Transverse colon (tissue), 4 donors: Measurements from ENCODE around the gene MAN2A1. TPM values are rescaled to one million over a fixed set of nuclear protein-coding genes. Genes with fewer than 3 reads are reported as not detected.

ENCODE experiments used
- DNase-seq: peaks from one replicate; pipeline ENCODE4 v3.0.0-alpha.2; 2019
- H3K27ac ChIP-seq, 4 donors: fragments of 200-600 bp; sonication (generic); 2 replicates each; pipeline ENCODE4 v1.5.1; 2016 to 2018; ENCODE audit warnings: inconsistent platforms in 4 of 4
- H3K27me3 ChIP-seq: fragments of 200-600 bp; sonication (generic); 2 replicates; pipeline ENCODE4 v1.5.1; 2017; ENCODE audit warnings: inconsistent platforms
- H3K36me3 ChIP-seq, 4 donors: fragments of 200-600 bp; sonication (generic); 2 replicates each; pipeline ENCODE4 v1.5.1; 2017 to 2019; ENCODE audit warnings: inconsistent platforms in 4 of 4
- H3K4me1 ChIP-seq, 4 donors: fragments of 200-600 bp; sonication (generic); 2 replicates each; pipeline ENCODE4 v1.5.1; 2017 to 2020; ENCODE audit warnings: inconsistent platforms in 4 of 4
- H3K4me3 ChIP-seq, 4 donors: fragments of 200-600 bp; sonication (generic); 1 replicate in 1 of 4; 2 replicates in 3 of 4; pipeline versions ENCODE4 v1.5.1 to v1.6.1; 2017 to 2019; ENCODE audit warnings: inconsistent platforms in 4 of 4
- H3K9me3 ChIP-seq, 2 donors: fragments of 200-600 bp; sonication (generic); 2 replicates each; pipeline ENCODE4 v1.5.1; 2017 to 2019; ENCODE audit warnings: inconsistent platforms in 2 of 2
- CTCF ChIP-seq, 5 experiments: fragments of 200-600 bp in 3 of 5; fragments of 450-650 bp in 2 of 5; sonication (generic) in 3 of 5; IDR thresholded peaks; 1 replicate in 2 of 5; 2 replicates in 3 of 5; pipeline ENCODE4 v1.5.1; 2016 to 2017; ENCODE audit warnings: antibody characterized with exemption in 5 of 5, inconsistent platforms in 3 of 5, mild to moderate bottlenecking in 2 of 5, moderate library complexity in 1 of 5
- EP300 ChIP-seq: sonication (generic); formaldehyde crosslinking; IDR thresholded peaks from one replicate; pipeline ENCODE4 v1.6.1; 2017; ENCODE audit warnings: antibody characterized with exemption, low read depth
- POLR2A ChIP-seq: fragments of 450-650 bp; IDR thresholded peaks from one replicate; pipeline ENCODE4 v1.6.1; 2016; ENCODE audit warnings: antibody characterized with exemption, mild to moderate bottlenecking, moderate library complexity
- POLR2AphosphoS5 ChIP-seq, 3 donors: sonication (generic); formaldehyde crosslinking; IDR thresholded peaks; one replicate each; pipeline ENCODE4 v1.6.1; 2016; ENCODE audit warnings: antibody characterized with exemption in 3 of 3
- WGBS, 2 donors: methylation state at CpG; one replicate each; pipeline ENCODE4 v1.1.5; 2018; ENCODE audit warnings: low coverage in 1 of 2; 5-methylcytosine and 5-hydroxymethylcytosine counted together
- in situ Hi-C, 4 donors: fragments of 200-750 bp; cut with MboI; loops; one replicate each; pipeline versions ENCODE4 v1.15.0 to v1.15.1; 2017; ENCODE audit warnings: low sequenced_read_pairs in 3 of 4, low pct_ligation_motif_present in 1 of 4, low pct_unique_long_range_greater_than_20kb in 1 of 4
- intact Hi-C: fragments of 100-400 bp; cut with DNase I; formaldehyde crosslinking; loops from one replicate; pipeline ENCODE4 v1.15.1; 2023; ENCODE audit warnings: low total_unique reads
- total RNA-seq, 4 donors: library from RNA; depleted of rRNA; stranded (reverse); fragments of >200 nt; gene quantifications; one replicate each; pipeline ENCODE4 v1.1.0, GENCODE V29; 2016

Gene MAN2A1
- total RNA-seq, 4 donors from 2014 or later = 39.2 to 95.3 (median 70.4) TPM

GRCh38 chr5:109844695-109845094 lies 155.0 kb downstream of the MAN2A1 start:
- in situ Hi-C loops = no loop called here
- no peak for DNase-seq
- intact Hi-C loops = no loop called here
- Histone ChIP-seq H3K27me3 (no peaks in the 10 kb centered on the region), H3K9me3 (no peaks in the 10 kb centered on the region), H3K36me3 (peaks cover 0 to 57% (median 16%) of the 10 kb centered on the region in 4 donors), H3K27ac (no peak overlapping the region), H3K4me3 (no peak overlapping the region), H3K4me1 (no peaks in the 10 kb centered on the region)
- no peak for TF ChIP-seq POLR2AphosphoS5 (IDR thresholded peaks at IDR 0.05)
- TF ChIP-seq CTCF (IDR thresholded peaks at IDR 0.05) = no peak
- TF ChIP-seq POLR2A = no peak
- no peak for TF ChIP-seq EP300
- 87 to 88% methylated on average over 4 of the region's 4 CpGs for WGBS, 2 donors

- intact Hi-C loops (no loop called here), in situ Hi-C loops (no loop called here)
- Histone ChIP-seq H3K27me3 (no peaks in the 10 kb centered on the region), H3K36me3 (peaks cover 0 to 39% (median 14%) of the 10 kb centered on the region in 4 donors), H3K27ac (no peak overlapping the region), H3K9me3 (no peaks in the 10 kb centered on the region), H3K4me1 (peaks cover 0 to 1% (median 0%) of the 10 kb centered on the region in 4 donors), H3K4me3 (no peak overlapping the region)
- 100% methylated on average over 3 of the region's 3 CpGs for WGBS, 2 donors
- no peak for DNase-seq
- TF ChIP-seq POLR2A = no peak
- no peak for TF ChIP-seq POLR2AphosphoS5 (IDR thresholded peaks at IDR 0.05)
- TF ChIP-seq EP300 = no peak
- no peak for TF ChIP-seq CTCF (IDR thresholded peaks at IDR 0.05)
Observed at GRCh38 chr5:109848130-109848529, 158.4 kb downstream of the MAN2A1 start.

GRCh38 chr5:109849478-109850088 lies 159.9 kb downstream of the MAN2A1 start:
- WGBS, 2 donors = 91 to 100% methylated on average over 4 of the region's 4 CpGs
- intact Hi-C loops = no loop called here
- in situ Hi-C loops = no loop called here

More at GRCh38 chr5:109849478-109850088, 159.9 kb downstream of the MAN2A1 start:
- DNase-seq = no peak
- no peak for TF ChIP-seq CTCF (IDR thresholded peaks at IDR 0.05)
- no peak for TF ChIP-seq POLR2A
- TF ChIP-seq EP300 = no peak
- no peak for TF ChIP-seq POLR2AphosphoS5 (IDR thresholded peaks at IDR 0.05)
- H3K36me3 ChIP-seq = peaks cover 0 to 38% (median 12%) of the 10 kb centered on the region in 4 donors
- no peaks in the 10 kb centered on the region for H3K9me3 ChIP-seq
- H3K4me3 ChIP-seq = no peak overlapping the region
- H3K4me1 ChIP-seq = peaks cover 0 to 4% (median 0%) of the 10 kb centered on the region in 4 donors
- no peak overlapping the region for H3K27ac ChIP-seq
- H3K27me3 ChIP-seq = no peaks in the 10 kb centered on the region
